ENCODE measurements around the gene MACROD1. TPM values are rescaled to one million over a fixed set of nuclear protein-coding genes. Genes with fewer than 3 reads are reported as not detected.
A peak's percentile ranks its signal among the peaks of the same experiment; 100 is the strongest.

MACROD1 gene
- total RNA-seq, 1 donor from 2014 or later: 61.4 TPM

DNA sequence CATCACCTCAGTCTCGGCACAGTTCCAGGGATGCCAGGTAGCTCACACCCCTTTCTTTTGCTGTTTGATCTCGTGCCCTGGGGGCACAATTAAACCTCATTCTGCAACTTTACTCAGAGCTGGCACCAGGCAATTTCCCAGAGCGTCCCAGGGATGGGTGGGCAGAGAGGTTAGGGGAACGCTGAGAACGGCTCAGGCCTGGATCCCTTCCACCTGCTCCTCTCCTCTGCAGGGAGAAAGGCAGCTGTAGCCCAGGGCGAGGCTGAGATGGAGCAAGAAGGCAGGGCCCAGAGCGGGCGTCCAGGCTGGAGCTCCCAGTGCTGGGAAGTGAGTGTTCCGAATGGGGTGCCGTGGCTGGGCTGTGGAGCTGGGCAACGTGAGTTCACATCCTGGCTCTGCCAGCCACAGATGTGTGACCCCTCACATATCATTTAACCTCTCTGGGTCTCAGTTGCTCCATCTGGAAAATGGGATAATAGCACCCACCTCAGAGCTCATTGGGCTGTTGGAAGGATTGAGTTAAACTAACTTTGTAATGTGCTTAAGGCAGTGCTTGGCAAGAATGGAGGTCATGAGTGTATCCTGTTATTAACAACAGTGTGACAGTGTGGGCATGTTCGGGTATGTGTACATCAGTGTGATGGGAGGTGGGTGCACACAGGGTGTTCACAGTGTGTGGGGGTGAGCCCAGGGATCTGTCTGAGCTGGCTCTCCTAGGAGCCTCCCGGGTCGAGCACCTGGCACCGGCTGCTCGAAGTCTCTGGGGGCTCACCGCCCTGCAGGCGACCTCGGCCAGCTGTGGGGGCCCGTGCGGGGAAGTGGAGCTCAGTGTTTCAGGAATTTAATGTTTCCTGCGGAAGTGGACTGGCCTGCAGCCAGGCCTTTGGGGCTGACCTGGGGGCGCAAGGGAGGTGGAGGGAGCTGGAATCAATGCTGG lies 164.2 kb downstream of the MACROD1 start:
- intact Hi-C loops (cut with DNase I): no loop called here
- H3K9me3 ChIP-seq: no peaks in the 10 kb centered on the region
- peaks cover 0 to 15% of the 10 kb centered on the region in 2 donors for H3K36me3 ChIP-seq
- TF ChIP-seq POLR2AphosphoS5 (IDR thresholded peaks at IDR 0.05; ENCODE audit: insufficient read depth in 1 of 2, low read depth in 1 of 2): peak in 1 of 2 donors; percentile 27
- TF ChIP-seq, protein P1, sequence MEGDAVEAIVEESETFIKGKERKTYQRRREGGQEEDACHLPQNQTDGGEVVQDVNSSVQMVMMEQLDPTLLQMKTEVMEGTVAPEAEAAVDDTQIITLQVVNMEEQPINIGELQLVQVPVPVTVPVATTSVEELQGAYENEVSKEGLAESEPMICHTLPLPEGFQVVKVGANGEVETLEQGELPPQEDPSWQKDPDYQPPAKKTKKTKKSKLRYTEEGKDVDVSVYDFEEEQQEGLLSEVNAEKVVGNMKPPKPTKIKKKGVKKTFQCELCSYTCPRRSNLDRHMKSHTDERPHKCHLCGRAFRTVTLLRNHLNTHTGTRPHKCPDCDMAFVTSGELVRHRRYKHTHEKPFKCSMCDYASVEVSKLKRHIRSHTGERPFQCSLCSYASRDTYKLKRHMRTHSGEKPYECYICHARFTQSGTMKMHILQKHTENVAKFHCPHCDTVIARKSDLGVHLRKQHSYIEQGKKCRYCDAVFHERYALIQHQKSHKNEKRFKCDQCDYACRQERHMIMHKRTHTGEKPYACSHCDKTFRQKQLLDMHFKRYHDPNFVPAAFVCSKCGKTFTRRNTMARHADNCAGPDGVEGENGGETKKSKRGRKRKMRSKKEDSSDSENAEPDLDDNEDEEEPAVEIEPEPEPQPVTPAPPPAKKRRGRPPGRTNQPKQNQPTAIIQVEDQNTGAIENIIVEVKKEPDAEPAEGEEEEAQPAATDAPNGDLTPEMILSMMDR (IDR thresholded peaks at IDR 0.05): no peak
- H3K27me3 ChIP-seq: no peaks in the 10 kb centered on the region
- no peak overlapping the region for H3K27ac ChIP-seq
- H3K4me3 ChIP-seq: peak overlapping the region in 1 of 2 donors; percentile 17
- peaks cover 47% of the 10 kb centered on the region for H3K4me1 ChIP-seq
- no peak for DNase-seq (ENCODE audit: extremely low spot score in 2 of 2)

GRCh38 chr11:64000740-64001483 lies 165.0 kb downstream of the MACROD1 start:
- intact Hi-C loops (cut with DNase I): loop anchor here (1.0 kb wide), 1 partner anchor 147 kb away; no protein-coding TSS in a partner anchor
- H3K4me3 ChIP-seq: peak overlapping the region; percentile 17 to 41

GRCh38 chr11:64000026-64000739 lies 165.7 kb downstream of the MACROD1 start:
- Histone ChIP-seq H3K9me3 (no peaks in the 10 kb centered on the region), H3K4me1 (peaks cover 44% of the 10 kb centered on the region), H3K27me3 (no peaks in the 10 kb centered on the region), H3K27ac (peak overlapping the region; percentile 54), H3K36me3 (peaks cover 0 to 31% of the 10 kb centered on the region in 2 donors), H3K4me3 (peak overlapping the region; percentile 17 to 41)
- TF ChIP-seq POLR2AphosphoS5 (IDR thresholded peaks at IDR 0.05; ENCODE audit: insufficient read depth in 1 of 2, low read depth in 1 of 2) (no peak), POLR2A (IDR thresholded peaks at IDR 0.05) (no peak)
- TF ChIP-seq, protein P1 (IDR thresholded peaks at IDR 0.05): peak; percentile 76 to 86 (median 85)
- no peak for DNase-seq (ENCODE audit: extremely low spot score in 2 of 2)
- intact Hi-C loops (cut with DNase I): loop anchor here (1.0 kb wide), 1 partner anchor 148 kb away; no protein-coding TSS in a partner anchor

More at GRCh38 chr11:64000740-64001483, 165.0 kb downstream of the MACROD1 start:
- Histone ChIP-seq H3K4me1 (peaks cover 44% of the 10 kb centered on the region), H3K36me3 (peaks cover 0 to 24% of the 10 kb centered on the region in 2 donors), H3K27ac (no peak overlapping the region), H3K27me3 (no peaks in the 10 kb centered on the region), H3K9me3 (no peaks in the 10 kb centered on the region)
- no peak for DNase-seq (ENCODE audit: extremely low spot score in 2 of 2)
- TF ChIP-seq, protein P1 (IDR thresholded peaks at IDR 0.05): peak in 1 of 3 experiments; percentile 12
- no peak for TF ChIP-seq POLR2A (IDR thresholded peaks at IDR 0.05)

- peak overlapping the region; percentile 17 to 41 for H3K4me3 ChIP-seq
- TF ChIP-seq POLR2A (IDR thresholded peaks at IDR 0.05) (no peak), POLR2AphosphoS5 (IDR thresholded peaks at IDR 0.05; ENCODE audit: insufficient read depth in 1 of 2, low read depth in 1 of 2) (peak; percentile 38 to 45)
- peak overlapping the region; percentile 54 for H3K27ac ChIP-seq
- peaks cover 0 to 33% of the 10 kb centered on the region in 2 donors for H3K36me3 ChIP-seq
- H3K9me3 ChIP-seq: no peaks in the 10 kb centered on the region
- H3K4me1 ChIP-seq: peaks cover 44% of the 10 kb centered on the region
- DNase-seq (ENCODE audit: extremely low spot score in 2 of 2): no peak
- no peaks in the 10 kb centered on the region for H3K27me3 ChIP-seq
- intact Hi-C loops (cut with DNase I): loop anchor here (1.0 kb wide), 1 partner anchor 149 kb away; no protein-coding TSS in a partner anchor
These were observed 166.4 kb downstream of the MACROD1 start for GRCh38 chr11:63999349-64000025.
